ENCODE data around the gene KCNJ1.
A peak's percentile ranks its signal among the peaks of the same experiment; 100 is the strongest.

DNA sequence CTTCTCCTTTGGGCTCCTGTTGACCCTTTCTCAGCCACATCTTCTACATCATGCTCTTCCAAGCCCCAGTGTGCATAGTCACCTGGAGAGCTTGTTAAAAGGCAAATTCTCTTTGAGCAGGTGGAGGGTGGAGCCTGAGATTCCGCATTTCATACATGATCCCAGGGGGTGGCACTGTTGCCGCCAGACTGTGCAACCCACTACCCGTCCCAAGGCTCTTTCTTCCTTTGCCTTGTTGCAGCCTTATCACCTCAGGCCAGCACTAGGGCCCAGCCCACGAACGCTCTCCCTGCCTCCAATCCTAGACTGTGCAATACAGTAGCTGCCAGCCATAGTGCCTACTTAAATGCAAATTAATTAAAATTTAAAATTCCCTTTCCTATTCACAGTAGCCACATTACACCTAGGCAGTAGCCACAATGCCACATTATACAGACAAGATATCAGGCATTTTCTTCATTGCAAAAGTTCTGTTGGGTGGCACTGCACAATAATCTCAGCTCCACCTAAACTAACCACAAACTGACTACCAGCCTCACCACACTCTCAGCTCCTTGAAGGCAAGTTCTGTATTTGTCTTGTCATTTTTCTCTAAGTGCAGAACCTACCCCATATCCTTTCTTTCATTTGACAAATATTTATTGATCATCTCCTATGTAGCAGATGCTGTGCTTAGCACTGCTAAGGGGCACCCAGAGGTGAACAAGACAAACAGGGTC is 19.5 kb upstream of the KCNJ1 start:
- TF ChIP-seq, protein P1, sequence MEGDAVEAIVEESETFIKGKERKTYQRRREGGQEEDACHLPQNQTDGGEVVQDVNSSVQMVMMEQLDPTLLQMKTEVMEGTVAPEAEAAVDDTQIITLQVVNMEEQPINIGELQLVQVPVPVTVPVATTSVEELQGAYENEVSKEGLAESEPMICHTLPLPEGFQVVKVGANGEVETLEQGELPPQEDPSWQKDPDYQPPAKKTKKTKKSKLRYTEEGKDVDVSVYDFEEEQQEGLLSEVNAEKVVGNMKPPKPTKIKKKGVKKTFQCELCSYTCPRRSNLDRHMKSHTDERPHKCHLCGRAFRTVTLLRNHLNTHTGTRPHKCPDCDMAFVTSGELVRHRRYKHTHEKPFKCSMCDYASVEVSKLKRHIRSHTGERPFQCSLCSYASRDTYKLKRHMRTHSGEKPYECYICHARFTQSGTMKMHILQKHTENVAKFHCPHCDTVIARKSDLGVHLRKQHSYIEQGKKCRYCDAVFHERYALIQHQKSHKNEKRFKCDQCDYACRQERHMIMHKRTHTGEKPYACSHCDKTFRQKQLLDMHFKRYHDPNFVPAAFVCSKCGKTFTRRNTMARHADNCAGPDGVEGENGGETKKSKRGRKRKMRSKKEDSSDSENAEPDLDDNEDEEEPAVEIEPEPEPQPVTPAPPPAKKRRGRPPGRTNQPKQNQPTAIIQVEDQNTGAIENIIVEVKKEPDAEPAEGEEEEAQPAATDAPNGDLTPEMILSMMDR (conservative IDR thresholded peaks at IDR 0.05; ENCODE audit: low read depth in 2 of 2), result peak; percentile 35 to 61; a peak in 2 of 4 replicates
- TF ChIP-seq POLR2AphosphoS5 (IDR thresholded peaks at IDR 0.05; ENCODE audit: low read depth) (no peak), CREB1 (CRISPR knock-in tag; IDR thresholded peaks at IDR 0.05; ENCODE audit: low read depth) (no peak), EZH2 (IDR thresholded peaks at IDR 0.05; ENCODE audit: low read depth, unreplicated experiment) (no peak), ZNF114 (CRISPR knock-in tag; IDR thresholded peaks at IDR 0.05) (no peak), JUNB (IDR thresholded peaks at IDR 0.05; ENCODE audit: unreplicated experiment) (no peak), NANOG (IDR thresholded peaks at IDR 0.05; ENCODE audit: borderline replicate concordance) (no peak), STAT1 (IDR thresholded peaks at IDR 0.05; ENCODE audit: unreplicated experiment) (no peak)
- TF ChIP-seq, protein P2, sequence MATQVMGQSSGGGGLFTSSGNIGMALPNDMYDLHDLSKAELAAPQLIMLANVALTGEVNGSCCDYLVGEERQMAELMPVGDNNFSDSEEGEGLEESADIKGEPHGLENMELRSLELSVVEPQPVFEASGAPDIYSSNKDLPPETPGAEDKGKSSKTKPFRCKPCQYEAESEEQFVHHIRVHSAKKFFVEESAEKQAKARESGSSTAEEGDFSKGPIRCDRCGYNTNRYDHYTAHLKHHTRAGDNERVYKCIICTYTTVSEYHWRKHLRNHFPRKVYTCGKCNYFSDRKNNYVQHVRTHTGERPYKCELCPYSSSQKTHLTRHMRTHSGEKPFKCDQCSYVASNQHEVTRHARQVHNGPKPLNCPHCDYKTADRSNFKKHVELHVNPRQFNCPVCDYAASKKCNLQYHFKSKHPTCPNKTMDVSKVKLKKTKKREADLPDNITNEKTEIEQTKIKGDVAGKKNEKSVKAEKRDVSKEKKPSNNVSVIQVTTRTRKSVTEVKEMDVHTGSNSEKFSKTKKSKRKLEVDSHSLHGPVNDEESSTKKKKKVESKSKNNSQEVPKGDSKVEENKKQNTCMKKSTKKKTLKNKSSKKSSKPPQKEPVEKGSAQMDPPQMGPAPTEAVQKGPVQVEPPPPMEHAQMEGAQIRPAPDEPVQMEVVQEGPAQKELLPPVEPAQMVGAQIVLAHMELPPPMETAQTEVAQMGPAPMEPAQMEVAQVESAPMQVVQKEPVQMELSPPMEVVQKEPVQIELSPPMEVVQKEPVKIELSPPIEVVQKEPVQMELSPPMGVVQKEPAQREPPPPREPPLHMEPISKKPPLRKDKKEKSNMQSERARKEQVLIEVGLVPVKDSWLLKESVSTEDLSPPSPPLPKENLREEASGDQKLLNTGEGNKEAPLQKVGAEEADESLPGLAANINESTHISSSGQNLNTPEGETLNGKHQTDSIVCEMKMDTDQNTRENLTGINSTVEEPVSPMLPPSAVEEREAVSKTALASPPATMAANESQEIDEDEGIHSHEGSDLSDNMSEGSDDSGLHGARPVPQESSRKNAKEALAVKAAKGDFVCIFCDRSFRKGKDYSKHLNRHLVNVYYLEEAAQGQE (IDR thresholded peaks at IDR 0.05; ENCODE audit: unreplicated experiment), result no peak

Data from GM23338 (cell line).